ENCODE results near the gene SPATA2.
"Not testable (repeated sequence)": the region's sequence is repeated elsewhere in the genome, so short reads cannot be mapped to it uniquely, and the experiment has no call there.

The SPATA2 gene

GRCh38 chr20:49882171-49882970 is 33.0 kb downstream of the SPATA2 start:
- DNase-seq (no peak), ATAC-seq (no peak)

- ATAC-seq (no peak), DNase-seq (no peak)
These were observed 34.4 kb downstream of the SPATA2 start for GRCh38 chr20:49880724-49881445.

GRCh38 chr20:49880177-49880576 is 35.2 kb downstream of the SPATA2 start:
- DNase-seq (no peak), ATAC-seq (no peak)

GRCh38 chr20:49878977-49879376 is 36.4 kb downstream of the SPATA2 start:
- no peak for ATAC-seq

GRCh38 chr20:49877386-49877921 is 37.9 kb downstream of the SPATA2 start:
- ATAC-seq (no peak), DNase-seq (no peak)

More at GRCh38 chr20:49878977-49879376, 36.4 kb downstream of the SPATA2 start:
- no peak for DNase-seq

GRCh38 chr20:49874696-49875095 is 40.6 kb downstream of the SPATA2 start:
- ATAC-seq (no peak), DNase-seq (no peak)

GRCh38 chr20:49872056-49872455 is 43.3 kb downstream of the SPATA2 start:
- no peak for ATAC-seq

GRCh38 chr20:49871391-49871948 is 43.9 kb downstream of the SPATA2 start:
- ATAC-seq (no peak), DNase-seq (no peak)

More at GRCh38 chr20:49872056-49872455, 43.3 kb downstream of the SPATA2 start:
- no peak for DNase-seq

GRCh38 chr20:49870261-49870660 is 45.1 kb downstream of the SPATA2 start:
- DNase-seq (no peak), ATAC-seq (no peak)

GRCh38 chr20:49868964-49869363 is 46.4 kb downstream of the SPATA2 start:
- DNase-seq (no peak), ATAC-seq (no peak)

- ATAC-seq (no peak), DNase-seq (no peak)
These were observed 46.8 kb downstream of the SPATA2 start for GRCh38 chr20:49868538-49868937.

GRCh38 chr20:49867453-49868215 is 47.7 kb downstream of the SPATA2 start:
- no peak for DNase-seq
- no peak for ATAC-seq

- ATAC-seq: no peak
- no peak for DNase-seq
These were observed 49.3 kb downstream of the SPATA2 start for GRCh38 chr20:49866051-49866450.

GRCh38 chr20:49865559-49865958 is 49.8 kb downstream of the SPATA2 start:
- no peak for ATAC-seq
- no peak for DNase-seq

- ATAC-seq: no peak
- no peak for DNase-seq
These were observed 51.7 kb downstream of the SPATA2 start for GRCh38 chr20:49863666-49864065.

GRCh38 chr20:49862607-49863200 is 52.6 kb downstream of the SPATA2 start:
- ATAC-seq: no peak
- no peak for DNase-seq

- not testable (repeated sequence) for DNase-seq, ATAC-seq
These were observed 54.1 kb downstream of the SPATA2 start for GRCh38 chr20:49861232-49861631.

GRCh38 chr20:49859807-49860206 is 55.5 kb downstream of the SPATA2 start:
- ATAC-seq (peak; percentile 32), DNase-seq (no peak)

- no peak for ATAC-seq
These were observed 56.3 kb downstream of the SPATA2 start for GRCh38 chr20:49859011-49859410.

GRCh38 chr20:49858076-49858585 is 57.2 kb downstream of the SPATA2 start:
- DNase-seq (no peak), ATAC-seq (no peak)

More at GRCh38 chr20:49859011-49859410, 56.3 kb downstream of the SPATA2 start:
- DNase-seq: no peak

- ATAC-seq (no peak), DNase-seq (no peak)
These were observed 58.4 kb downstream of the SPATA2 start for GRCh38 chr20:49856904-49857303.

Measured in stimulated activated naive CD8-positive, alpha-beta T cell treated with anti-CD3 and anti-CD28 coated beads, Interleukin-15, Interleukin-2, amounts not matched to agents 100 U/mL and 50 U/mL, for 24 hours (primary cell).